Erythroblast (primary cell): ENCODE results near the gene AREG.

Experiments used
- GATA1 ChIP-seq: IDR thresholded peaks from 2 replicates; pipeline ENCODE4 v1.6.1; 2011; ENCODE audit warnings: low read depth, mild to moderate bottlenecking, control low read depth, low read length, moderate library complexity
- POLR2A ChIP-seq: IDR thresholded peaks from 2 replicates; pipeline ENCODE4 v1.6.1; 2011; ENCODE audit warnings: mild to moderate bottlenecking, low read length

DNA sequence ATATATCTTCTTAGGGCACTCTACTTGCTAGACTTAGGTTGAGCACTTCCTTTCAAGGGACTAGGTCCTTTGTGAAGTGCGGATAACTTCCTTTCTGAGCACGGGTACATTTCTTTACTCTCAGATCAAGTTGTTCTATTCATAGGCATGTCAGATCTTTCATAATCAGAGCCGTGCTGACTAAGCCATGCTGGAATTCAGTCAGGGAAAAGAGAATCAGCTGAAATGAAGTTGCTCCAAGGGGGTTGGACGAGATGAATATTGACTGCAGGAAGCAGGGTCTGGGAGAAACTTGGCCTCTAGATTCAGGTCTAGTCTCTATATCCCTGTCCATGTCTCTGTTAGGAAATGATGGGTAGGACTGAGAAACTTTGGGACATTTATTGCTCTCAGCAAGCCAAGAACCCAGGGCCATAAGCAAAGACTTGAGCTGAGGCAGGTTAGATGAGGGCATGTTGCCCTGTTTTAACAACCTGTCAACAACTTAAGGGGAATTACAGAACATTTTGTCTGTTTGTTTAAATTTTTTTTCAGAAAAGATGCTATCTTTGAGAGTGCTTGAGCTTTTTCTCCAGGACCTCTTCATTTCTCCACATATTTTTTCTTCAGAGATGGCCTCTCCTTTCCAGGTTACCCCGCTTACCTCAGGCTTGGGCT lies 28.3 kb downstream of the AREG start:
- no peak for TF ChIP-seq POLR2A
- no peak for TF ChIP-seq GATA1
